HEK293 (cell line): ENCODE results near the gene OPA3.
A peak's percentile ranks its signal among the peaks of the same experiment; 100 is the strongest.

ENCODE experiments used
- CTCF ChIA-PET: fragments of 350-600 bp; formaldehyde crosslinking; extraction: SDS; loops from one replicate; lab custom pipeline; 2021; ENCODE audit warnings: antibody characterized with exemption; lab: Yijun Ruan, JAX
- POLR2A ChIA-PET: fragments of 300-600 bp; formaldehyde crosslinking; extraction: SDS; loops from one replicate; lab custom pipeline; 2020; ENCODE audit warnings: antibody characterized with exemption, inconsistent platforms; lab: Yijun Ruan, JAX
- H3K27ac ChIP-seq: fragments of 200-500 bp; sonication (Bioruptor generic); 2 replicates; pipeline ENCODE4 v1.5.1; 2014; ENCODE audit warnings: low read depth, low read length, control low read depth, inconsistent platforms; ENCODE audit errors: extremely low read depth
- H3K36me3 ChIP-seq, 2 experiments: fragments of 200-500 bp in 1 of 2; sonication (Bioruptor generic) in 1 of 2; 1 replicate in 1 of 2; 2 replicates in 1 of 2; pipeline ENCODE4 v1.5.1; 2014 to 2017; ENCODE audit warnings: inconsistent platforms in 2 of 2, low read length in 2 of 2; ENCODE audit not compliant: control insufficient read depth in 2 of 2, insufficient read depth in 1 of 2
- H3K4me1 ChIP-seq: fragments of 200-500 bp; sonication (Bioruptor generic); 2 replicates; pipeline ENCODE4 v1.5.1; 2014; ENCODE audit warnings: mild to moderate bottlenecking, low read length, inconsistent platforms; ENCODE audit not compliant: control insufficient read depth, insufficient read depth
- H3K4me3 ChIP-seq: 2 replicates; pipeline ENCODE4 v1.5.1; 2011; ENCODE audit warnings: low read depth, mild to moderate bottlenecking, control low read depth, low read length, moderate library complexity
- H3K9me3 ChIP-seq: fragments of 200-500 bp; sonication (Bioruptor generic); 2 replicates; pipeline ENCODE4 v1.5.1; 2014; ENCODE audit warnings: low read depth, low read length, inconsistent platforms; ENCODE audit not compliant: control insufficient read depth, insufficient read depth
- MZF1 ChIP-seq: fragments of 450-650 bp; formaldehyde crosslinking; IDR thresholded peaks from 2 replicates; pipeline ENCODE4 v1.5.1; 2017; ENCODE audit warnings: missing biosample characterization, missing genetic modification characterization, borderline replicate concordance
- PRDM6 ChIP-seq: fragments of 450-650 bp; formaldehyde crosslinking; IDR thresholded peaks from 2 replicates; pipeline ENCODE4 v1.5.1; 2017; ENCODE audit warnings: missing biosample characterization, missing genetic modification characterization
- SCRT2 ChIP-seq: fragments of 450-650 bp; formaldehyde crosslinking; IDR thresholded peaks from 2 replicates; pipeline ENCODE4 v1.5.1; 2016; ENCODE audit warnings: missing biosample characterization, missing genetic modification characterization
- SP2 ChIP-seq: fragments of 450-650 bp; formaldehyde crosslinking; IDR thresholded peaks from 2 replicates; pipeline ENCODE4 v1.5.1; 2016; ENCODE audit warnings: missing biosample characterization, missing genetic modification characterization
- ZBTB1 ChIP-seq: fragments of 450-650 bp; formaldehyde crosslinking; IDR thresholded peaks from 2 replicates; pipeline ENCODE4 v1.5.1; 2016; ENCODE audit warnings: missing biosample characterization, missing genetic modification characterization
- ZNF121 ChIP-seq: fragments of 450-650 bp; formaldehyde crosslinking; IDR thresholded peaks from 2 replicates; pipeline ENCODE4 v1.5.1; 2016; ENCODE audit warnings: missing biosample characterization, missing genetic modification characterization
- ZNF138 ChIP-seq: fragments of 450-650 bp; formaldehyde crosslinking; IDR thresholded peaks from 2 replicates; pipeline ENCODE4 v1.5.1; 2016; ENCODE audit warnings: missing biosample characterization, missing genetic modification characterization, borderline replicate concordance
- ZNF175 ChIP-seq: fragments of 450-650 bp; formaldehyde crosslinking; IDR thresholded peaks from 2 replicates; pipeline ENCODE4 v1.5.1; 2016; ENCODE audit warnings: missing biosample characterization, missing genetic modification characterization
- ZNF184 ChIP-seq: fragments of 450-650 bp; IDR thresholded peaks from 2 replicates; pipeline ENCODE4 v1.5.1; 2018; ENCODE audit warnings: missing biosample characterization, mild to moderate bottlenecking, missing genetic modification characterization
- ZNF354C ChIP-seq: fragments of 450-650 bp; formaldehyde crosslinking; IDR thresholded peaks from 2 replicates; pipeline ENCODE4 v1.5.1; 2016; ENCODE audit warnings: missing biosample characterization, missing genetic modification characterization, low read depth, borderline replicate concordance
- ZNF423 ChIP-seq: fragments of 450-650 bp; formaldehyde crosslinking; IDR thresholded peaks from 2 replicates; pipeline ENCODE4 v1.5.1; 2016; ENCODE audit warnings: missing biosample characterization, missing genetic modification characterization
- ZNF488 ChIP-seq: fragments of 450-650 bp; formaldehyde crosslinking; IDR thresholded peaks from 2 replicates; pipeline ENCODE4 v1.5.1; 2016; ENCODE audit warnings: missing biosample characterization, missing genetic modification characterization
- ZNF548 ChIP-seq: fragments of 450-650 bp; formaldehyde crosslinking; IDR thresholded peaks from 2 replicates; pipeline ENCODE4 v1.5.1; 2016; ENCODE audit warnings: missing biosample characterization, missing genetic modification characterization
- ZNF555 ChIP-seq: fragments of 450-650 bp; formaldehyde crosslinking; conservative IDR thresholded peaks from 2 replicates; pipeline ENCODE4 v1.5.1; 2017; ENCODE audit warnings: missing biosample characterization, mild to moderate bottlenecking, missing genetic modification characterization, inconsistent platforms
- ZNF621 ChIP-seq: fragments of 450-650 bp; formaldehyde crosslinking; IDR thresholded peaks from 2 replicates; pipeline ENCODE4 v1.5.1; 2017; ENCODE audit warnings: missing biosample characterization, missing genetic modification characterization
- ZNF768 ChIP-seq: fragments of 450-650 bp; formaldehyde crosslinking; IDR thresholded peaks from 2 replicates; pipeline ENCODE4 v1.5.1; 2018; ENCODE audit warnings: missing biosample characterization, mild to moderate bottlenecking, missing genetic modification characterization
- ZNF776 ChIP-seq: fragments of 450-650 bp; formaldehyde crosslinking; IDR thresholded peaks from 2 replicates; pipeline ENCODE4 v1.5.0; 2017; ENCODE audit warnings: missing biosample characterization, missing genetic modification characterization, borderline replicate concordance
- ZXDB ChIP-seq: fragments of 450-650 bp; formaldehyde crosslinking; IDR thresholded peaks from 2 replicates; pipeline ENCODE4 v1.5.1; 2016; ENCODE audit warnings: missing biosample characterization, missing genetic modification characterization
- TF ChIP-seq, protein P1 (sequence below): fragments of 450-650 bp; formaldehyde crosslinking; IDR thresholded peaks from 2 replicates; pipeline ENCODE4 v1.5.1; 2016; ENCODE audit warnings: missing biosample characterization, missing genetic modification characterization, borderline replicate concordance
- TF ChIP-seq, protein P2 (sequence below): fragments of 450-650 bp; formaldehyde crosslinking; optimal IDR thresholded peaks from 2 replicates; pipeline ENCODE3; 2016; ENCODE audit warnings: missing biosample characterization, mild to moderate bottlenecking, missing genetic modification characterization

The OPA3 gene

GRCh38 chr19:45591004-45591637 is 6.5 kb upstream of the OPA3 start:
- TF ChIP-seq ZNF768 (tag by site-specific recombination) (no peak), MZF1 (tag by site-specific recombination) (no peak), ZXDB (tag by site-specific recombination) (no peak), ZNF175 (tag by site-specific recombination) (no peak), ZNF488 (tag by site-specific recombination) (no peak), ZNF621 (tag by site-specific recombination) (no peak), ZNF354C (tag by site-specific recombination) (no peak), ZNF555 (tag by site-specific recombination) (no peak), PRDM6 (tag by site-specific recombination) (no peak), ZNF423 (tag by site-specific recombination) (no peak), SP2 (tag by site-specific recombination) (no peak), ZNF776 (no peak), ZNF548 (no peak), ZBTB1 (tag by site-specific recombination) (no peak), SCRT2 (tag by site-specific recombination) (no peak), ZNF138 (no peak)
- TF ChIP-seq, protein P1, sequence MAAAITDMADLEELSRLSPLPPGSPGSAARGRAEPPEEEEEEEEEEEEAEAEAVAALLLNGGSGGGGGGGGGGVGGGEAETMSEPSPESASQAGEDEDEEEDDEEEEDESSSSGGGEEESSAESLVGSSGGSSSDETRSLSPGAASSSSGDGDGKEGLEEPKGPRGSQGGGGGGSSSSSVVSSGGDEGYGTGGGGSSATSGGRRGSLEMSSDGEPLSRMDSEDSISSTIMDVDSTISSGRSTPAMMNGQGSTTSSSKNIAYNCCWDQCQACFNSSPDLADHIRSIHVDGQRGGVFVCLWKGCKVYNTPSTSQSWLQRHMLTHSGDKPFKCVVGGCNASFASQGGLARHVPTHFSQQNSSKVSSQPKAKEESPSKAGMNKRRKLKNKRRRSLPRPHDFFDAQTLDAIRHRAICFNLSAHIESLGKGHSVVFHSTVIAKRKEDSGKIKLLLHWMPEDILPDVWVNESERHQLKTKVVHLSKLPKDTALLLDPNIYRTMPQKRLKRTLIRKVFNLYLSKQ (tag by site-specific recombination): no peak
- TF ChIP-seq, protein P2, sequence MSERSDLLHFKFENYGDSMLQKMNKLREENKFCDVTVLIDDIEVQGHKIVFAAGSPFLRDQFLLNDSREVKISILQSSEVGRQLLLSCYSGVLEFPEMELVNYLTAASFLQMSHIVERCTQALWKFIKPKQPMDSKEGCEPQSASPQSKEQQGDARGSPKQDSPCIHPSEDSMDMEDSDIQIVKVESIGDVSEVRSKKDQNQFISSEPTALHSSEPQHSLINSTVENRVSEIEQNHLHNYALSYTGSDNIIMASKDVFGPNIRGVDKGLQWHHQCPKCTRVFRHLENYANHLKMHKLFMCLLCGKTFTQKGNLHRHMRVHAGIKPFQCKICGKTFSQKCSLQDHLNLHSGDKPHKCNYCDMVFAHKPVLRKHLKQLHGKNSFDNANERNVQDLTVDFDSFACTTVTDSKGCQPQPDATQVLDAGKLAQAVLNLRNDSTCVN: no peak
- ChIA-PET POLR2A (interaction anchor here (0.8 to 1.2 kb wide), 2 partner anchors 25 to 50 kb away, joined by 3 to 4 read pairs; no protein-coding TSS in a partner anchor), CTCF (interaction anchor here (0.6 to 2.6 kb wide), 11 partner anchors 14 to 207 kb away, joined by 3 to 36 read pairs (median 3); partner anchors contain the start of gene QPCTL)
- Histone ChIP-seq H3K4me3 (no peak overlapping the region), H3K36me3 (no peaks in the 10 kb centered on the region), H3K27ac (no peak overlapping the region), H3K4me1 (no peaks in the 10 kb centered on the region), H3K9me3 (no peaks in the 10 kb centered on the region)

GRCh38 chr19:45590300-45591003 is 5.8 kb upstream of the OPA3 start:
- ChIA-PET POLR2A (interaction anchor here (1.2 kb wide), 1 partner anchor 51 kb away, joined by 3 read pairs; no protein-coding TSS in a partner anchor), CTCF (interaction anchor here (0.6 to 2.6 kb wide), 7 partner anchors 15 to 208 kb away, joined by 3 to 36 read pairs (median 5); partner anchors contain the start of gene QPCTL)
- TF ChIP-seq ZNF184 (tag by site-specific recombination): no peak
- peak; percentile 42; the same call in 1 of the 2 replicates for TF ChIP-seq ZNF121
- H3K4me3 ChIP-seq: no peak overlapping the region
- H3K9me3 ChIP-seq: no peaks in the 10 kb centered on the region
- H3K4me1 ChIP-seq: peaks cover under 1% of the 10 kb centered on the region; the same call in 1 of the 2 replicates
- no peak overlapping the region for H3K27ac ChIP-seq
- no peaks in the 10 kb centered on the region for H3K36me3 ChIP-seq
